Ramos (cell line): ENCODE results near the gene ANKRD34A.
"Not testable (repeated sequence)": the region's sequence is repeated elsewhere in the genome, so short reads cannot be mapped to it uniquely, and the experiment has no call there.

Experiments used
- in situ Hi-C: fragments of 300-500 bp; cut with MboI; formaldehyde crosslinking; loops from one replicate; pipeline ENCODE4 v1.14.3; 2022; ENCODE audit warnings: low sequenced_read_pairs; ENCODE audit not compliant: unreplicated experiment

The ANKRD34A gene

GRCh38 chr1:145953861-145954260, 10.5 kb downstream of the ANKRD34A start:
- in situ Hi-C loops: no loop called here

GRCh38 chr1:145952903-145953302, 11.5 kb downstream of the ANKRD34A start:
- in situ Hi-C loops: no loop called here

- in situ Hi-C loops: no loop called here
These were observed 12.8 kb downstream of the ANKRD34A start for GRCh38 chr1:145951526-145951925.

GRCh38 chr1:145949219-145949618, 15.2 kb downstream of the ANKRD34A start:
- in situ Hi-C loops: no loop called here

GRCh38 chr1:145947551-145947950, 16.8 kb downstream of the ANKRD34A start:
- in situ Hi-C loops: no loop called here

- in situ Hi-C loops: no loop called here
These were observed 17.8 kb downstream of the ANKRD34A start for GRCh38 chr1:145946477-145946986.

GRCh38 chr1:145944532-145944931, 19.8 kb downstream of the ANKRD34A start:
- in situ Hi-C loops: no loop called here

GRCh38 chr1:145942871-145943270, 21.5 kb downstream of the ANKRD34A start:
- in situ Hi-C loops: no loop called here

- in situ Hi-C loops: no loop called here
These were observed 22.0 kb downstream of the ANKRD34A start for GRCh38 chr1:145942405-145942804.

- in situ Hi-C loops: no loop called here
These were observed 26.9 kb downstream of the ANKRD34A start for GRCh38 chr1:145937436-145937835.

GRCh38 chr1:145936247-145936646, 28.1 kb downstream of the ANKRD34A start:
- in situ Hi-C loops: no loop called here

GRCh38 chr1:145935708-145936107, 28.7 kb downstream of the ANKRD34A start:
- in situ Hi-C loops: no loop called here

- in situ Hi-C loops: not testable (repeated sequence)
These were observed 31.8 kb downstream of the ANKRD34A start for GRCh38 chr1:145932522-145933009.

- in situ Hi-C loops: no loop called here
These were observed 36.3 kb downstream of the ANKRD34A start for GRCh38 chr1:145927916-145928643.

GRCh38 chr1:145927063-145927886, 37.1 kb downstream of the ANKRD34A start, which contains the start of gene RBM8A:
Gene RBM8A (minus strand): TSS chr1:145927484. CDS start chr1:145927426, 58 bp downstream.
- in situ Hi-C loops: no loop called here

GRCh38 chr1:145926686-145927062, 37.7 kb downstream of the ANKRD34A start:
- in situ Hi-C loops: no loop called here

GRCh38 chr1:145922266-145922665, 42.1 kb downstream of the ANKRD34A start:
- in situ Hi-C loops: no loop called here

GRCh38 chr1:145920297-145920696, 44.1 kb downstream of the ANKRD34A start:
- in situ Hi-C loops: not testable (repeated sequence)

- in situ Hi-C loops: no loop called here
These were observed 45.1 kb downstream of the ANKRD34A start for GRCh38 chr1:145918992-145919939.
